Measurements from ENCODE around the gene BRMS1. TPM values are rescaled to one million over a fixed set of nuclear protein-coding genes. Genes with fewer than 3 reads are reported as not detected.
A peak's percentile ranks its signal among the peaks of the same experiment; 100 is the strongest.

Gene BRMS1
- total and polyA plus RNA-seq, 2 experiments from 2014 or later: 59.1 to 61.7 TPM

DNA sequence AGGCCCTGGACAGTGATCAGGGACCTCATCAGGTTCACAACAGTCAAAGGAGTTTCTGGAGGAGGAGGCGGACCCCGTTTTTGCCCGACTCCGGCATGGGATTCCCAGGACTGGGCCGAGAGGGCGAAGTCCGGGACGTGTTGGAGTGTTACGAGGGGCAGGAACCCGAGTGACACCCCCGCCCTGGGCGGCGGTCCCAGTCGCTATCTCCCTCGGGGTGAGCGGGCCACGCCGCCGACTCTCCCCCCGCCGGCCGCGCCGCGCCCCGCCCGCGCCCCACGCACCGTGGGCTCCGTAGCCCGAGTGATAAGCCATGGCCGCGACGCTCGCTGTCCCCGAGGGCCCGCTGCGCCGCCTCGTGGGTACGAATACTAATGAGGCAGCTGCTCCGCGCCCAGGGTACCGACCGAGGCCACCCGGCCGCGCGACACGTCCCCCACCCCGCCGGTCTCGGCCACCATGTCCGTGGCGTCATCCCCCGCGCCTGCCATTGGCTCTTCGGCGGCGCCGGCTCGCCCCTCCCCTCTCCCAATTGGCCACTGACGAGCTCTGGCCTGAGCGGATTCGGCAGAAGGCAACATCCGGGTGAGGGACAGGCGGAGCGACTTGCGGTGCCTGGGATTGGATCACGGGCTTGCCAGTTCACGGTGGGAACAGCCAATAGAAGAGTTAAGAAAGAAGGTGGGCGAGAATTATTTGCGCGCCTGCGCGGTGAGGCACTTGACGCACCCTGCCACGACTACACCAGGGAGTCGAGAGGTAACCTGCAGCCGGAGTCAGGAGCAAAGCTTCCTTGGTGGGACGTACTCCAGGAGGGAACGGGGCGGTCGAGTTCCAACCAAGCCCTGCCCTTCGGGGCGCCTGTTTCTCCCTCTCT lies 56.0 kb downstream of the BRMS1 start, which contains the start of gene YIF1A:
TSS of gene YIF1A (minus strand) at position 473 of the 877 bp plus-strand sequence. CDS start at position 315, 158 bp downstream.
- peak within 1 kb of the TSS; percentile 83 for H3K27ac ChIP-seq (ENCODE audit: low read depth)
- H4K20me1 ChIP-seq (replicated peaks; ENCODE audit: insufficient read depth): no peaks in the 10 kb centered on the region; the same call in 1 of the 2 replicates
- DNase-seq (ENCODE audit: low spot score) (peak; percentile 99), ATAC-seq (peak; percentile 92)
- H3K4me3 ChIP-seq: peak within 1 kb of the TSS; percentile 94
- H3K79me2 ChIP-seq (replicated peaks; ENCODE audit: insufficient read depth): peaks cover 9% of the 10 kb centered on the region
- peaks cover 30% of the 10 kb centered on the region for H3K27me3 ChIP-seq (ENCODE audit: insufficient read depth)
- Mint-ChIP-seq H3K27me3 (ENCODE audit: insufficient read depth, low read depth, poor library complexity) (peaks cover 35% of the 10 kb centered on the region), H3K27ac (peak within 1 kb of the TSS; percentile 95), H3K4me3 (peak within 1 kb of the TSS; percentile 94), H3K4me1 (peaks cover 21% of the 10 kb centered on the region), H3K9me3 (peaks cover 2% of the 10 kb centered on the region; the same call in 1 of the 3 replicates), H3K36me3 (ENCODE audit: low read depth) (no peaks in the 10 kb centered on the region; the same call in 2 of the 3 replicates)
- no peaks in the 10 kb centered on the region for H3K9me2 ChIP-seq (ENCODE audit: insufficient read depth)
- H3F3A ChIP-seq (replicated peaks; ENCODE audit: low read depth): peaks cover 18% of the 10 kb centered on the region; the same call in 1 of the 2 replicates
- H2AFZ ChIP-seq: peak within 1 kb of the TSS; percentile 74
- no peaks in the 10 kb centered on the region; the same call in 1 of the 2 replicates for H3K36me3 ChIP-seq (ENCODE audit: insufficient read depth)
- peak within 1 kb of the TSS; percentile 95 for H3K4me2 ChIP-seq
- H3K4me1 ChIP-seq (ENCODE audit: insufficient read depth): peaks cover 21% of the 10 kb centered on the region
- TF ChIP-seq, protein P1, sequence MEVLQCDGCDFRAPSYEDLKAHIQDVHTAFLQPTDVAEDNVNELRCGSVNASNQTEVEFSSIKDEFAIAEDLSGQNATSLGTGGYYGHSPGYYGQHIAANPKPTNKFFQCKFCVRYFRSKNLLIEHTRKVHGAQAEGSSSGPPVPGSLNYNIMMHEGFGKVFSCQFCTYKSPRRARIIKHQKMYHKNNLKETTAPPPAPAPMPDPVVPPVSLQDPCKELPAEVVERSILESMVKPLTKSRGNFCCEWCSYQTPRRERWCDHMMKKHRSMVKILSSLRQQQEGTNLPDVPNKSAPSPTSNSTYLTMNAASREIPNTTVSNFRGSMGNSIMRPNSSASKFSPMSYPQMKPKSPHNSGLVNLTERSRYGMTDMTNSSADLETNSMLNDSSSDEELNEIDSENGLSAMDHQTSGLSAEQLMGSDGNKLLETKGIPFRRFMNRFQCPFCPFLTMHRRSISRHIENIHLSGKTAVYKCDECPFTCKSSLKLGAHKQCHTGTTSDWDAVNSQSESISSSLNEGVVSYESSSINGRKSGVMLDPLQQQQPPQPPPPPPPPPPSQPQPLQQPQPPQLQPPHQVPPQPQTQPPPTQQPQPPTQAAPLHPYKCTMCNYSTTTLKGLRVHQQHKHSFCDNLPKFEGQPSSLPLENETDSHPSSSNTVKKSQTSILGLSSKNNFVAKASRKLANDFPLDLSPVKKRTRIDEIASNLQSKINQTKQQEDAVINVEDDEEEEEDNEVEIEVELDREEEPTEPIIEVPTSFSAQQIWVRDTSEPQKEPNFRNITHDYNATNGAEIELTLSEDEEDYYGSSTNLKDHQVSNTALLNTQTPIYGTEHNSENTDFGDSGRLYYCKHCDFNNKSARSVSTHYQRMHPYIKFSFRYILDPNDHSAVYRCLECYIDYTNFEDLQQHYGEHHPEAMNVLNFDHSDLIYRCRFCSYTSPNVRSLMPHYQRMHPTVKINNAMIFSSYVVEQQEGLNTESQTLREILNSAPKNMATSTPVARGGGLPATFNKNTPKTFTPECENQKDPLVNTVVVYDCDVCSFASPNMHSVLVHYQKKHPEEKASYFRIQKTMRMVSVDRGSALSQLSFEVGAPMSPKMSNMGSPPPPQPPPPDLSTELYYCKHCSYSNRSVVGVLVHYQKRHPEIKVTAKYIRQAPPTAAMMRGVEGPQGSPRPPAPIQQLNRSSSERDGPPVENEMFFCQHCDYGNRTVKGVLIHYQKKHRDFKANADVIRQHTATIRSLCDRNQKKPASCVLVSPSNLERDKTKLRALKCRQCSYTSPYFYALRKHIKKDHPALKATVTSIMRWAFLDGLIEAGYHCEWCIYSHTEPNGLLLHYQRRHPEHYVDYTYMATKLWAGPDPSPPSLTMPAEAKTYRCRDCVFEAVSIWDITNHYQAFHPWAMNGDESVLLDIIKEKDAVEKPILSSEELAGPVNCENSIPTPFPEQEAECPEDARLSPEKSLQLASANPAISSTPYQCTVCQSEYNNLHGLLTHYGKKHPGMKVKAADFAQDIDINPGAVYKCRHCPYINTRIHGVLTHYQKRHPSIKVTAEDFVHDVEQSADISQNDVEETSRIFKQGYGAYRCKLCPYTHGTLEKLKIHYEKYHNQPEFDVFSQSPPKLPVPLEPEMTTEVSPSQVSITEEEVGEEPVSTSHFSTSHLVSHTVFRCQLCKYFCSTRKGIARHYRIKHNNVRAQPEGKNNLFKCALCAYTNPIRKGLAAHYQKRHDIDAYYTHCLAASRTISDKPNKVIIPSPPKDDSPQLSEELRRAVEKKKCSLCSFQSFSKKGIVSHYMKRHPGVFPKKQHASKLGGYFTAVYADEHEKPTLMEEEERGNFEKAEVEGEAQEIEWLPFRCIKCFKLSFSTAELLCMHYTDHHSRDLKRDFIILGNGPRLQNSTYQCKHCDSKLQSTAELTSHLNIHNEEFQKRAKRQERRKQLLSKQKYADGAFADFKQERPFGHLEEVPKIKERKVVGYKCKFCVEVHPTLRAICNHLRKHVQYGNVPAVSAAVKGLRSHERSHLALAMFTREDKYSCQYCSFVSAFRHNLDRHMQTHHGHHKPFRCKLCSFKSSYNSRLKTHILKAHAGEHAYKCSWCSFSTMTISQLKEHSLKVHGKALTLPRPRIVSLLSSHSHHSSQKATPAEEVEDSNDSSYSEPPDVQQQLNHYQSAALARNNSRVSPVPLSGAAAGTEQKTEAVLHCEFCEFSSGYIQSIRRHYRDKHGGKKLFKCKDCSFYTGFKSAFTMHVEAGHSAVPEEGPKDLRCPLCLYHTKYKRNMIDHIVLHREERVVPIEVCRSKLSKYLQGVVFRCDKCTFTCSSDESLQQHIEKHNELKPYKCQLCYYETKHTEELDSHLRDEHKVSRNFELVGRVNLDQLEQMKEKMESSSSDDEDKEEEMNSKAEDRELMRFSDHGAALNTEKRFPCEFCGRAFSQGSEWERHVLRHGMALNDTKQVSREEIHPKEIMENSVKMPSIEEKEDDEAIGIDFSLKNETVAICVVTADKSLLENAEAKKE (CRISPR knock-in tag; IDR thresholded peaks at IDR 0.05): no peak
- TF ChIP-seq, protein P2, sequence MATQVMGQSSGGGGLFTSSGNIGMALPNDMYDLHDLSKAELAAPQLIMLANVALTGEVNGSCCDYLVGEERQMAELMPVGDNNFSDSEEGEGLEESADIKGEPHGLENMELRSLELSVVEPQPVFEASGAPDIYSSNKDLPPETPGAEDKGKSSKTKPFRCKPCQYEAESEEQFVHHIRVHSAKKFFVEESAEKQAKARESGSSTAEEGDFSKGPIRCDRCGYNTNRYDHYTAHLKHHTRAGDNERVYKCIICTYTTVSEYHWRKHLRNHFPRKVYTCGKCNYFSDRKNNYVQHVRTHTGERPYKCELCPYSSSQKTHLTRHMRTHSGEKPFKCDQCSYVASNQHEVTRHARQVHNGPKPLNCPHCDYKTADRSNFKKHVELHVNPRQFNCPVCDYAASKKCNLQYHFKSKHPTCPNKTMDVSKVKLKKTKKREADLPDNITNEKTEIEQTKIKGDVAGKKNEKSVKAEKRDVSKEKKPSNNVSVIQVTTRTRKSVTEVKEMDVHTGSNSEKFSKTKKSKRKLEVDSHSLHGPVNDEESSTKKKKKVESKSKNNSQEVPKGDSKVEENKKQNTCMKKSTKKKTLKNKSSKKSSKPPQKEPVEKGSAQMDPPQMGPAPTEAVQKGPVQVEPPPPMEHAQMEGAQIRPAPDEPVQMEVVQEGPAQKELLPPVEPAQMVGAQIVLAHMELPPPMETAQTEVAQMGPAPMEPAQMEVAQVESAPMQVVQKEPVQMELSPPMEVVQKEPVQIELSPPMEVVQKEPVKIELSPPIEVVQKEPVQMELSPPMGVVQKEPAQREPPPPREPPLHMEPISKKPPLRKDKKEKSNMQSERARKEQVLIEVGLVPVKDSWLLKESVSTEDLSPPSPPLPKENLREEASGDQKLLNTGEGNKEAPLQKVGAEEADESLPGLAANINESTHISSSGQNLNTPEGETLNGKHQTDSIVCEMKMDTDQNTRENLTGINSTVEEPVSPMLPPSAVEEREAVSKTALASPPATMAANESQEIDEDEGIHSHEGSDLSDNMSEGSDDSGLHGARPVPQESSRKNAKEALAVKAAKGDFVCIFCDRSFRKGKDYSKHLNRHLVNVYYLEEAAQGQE (IDR thresholded peaks at IDR 0.05; ENCODE audit: unreplicated experiment): no peak
- no peak for TF ChIP-seq NANOG (IDR thresholded peaks at IDR 0.05; ENCODE audit: borderline replicate concordance)
- TF ChIP-seq ZNF331 (CRISPR knock-in tag; IDR thresholded peaks at IDR 0.05; ENCODE audit: low read depth): no peak
- TF ChIP-seq STAT1 (IDR thresholded peaks at IDR 0.05; ENCODE audit: unreplicated experiment): no peak
- TF ChIP-seq ETS1 (IDR thresholded peaks at IDR 0.05): no peak
- peak; percentile 86 for TF ChIP-seq POLR2AphosphoS5 (IDR thresholded peaks at IDR 0.05; ENCODE audit: low read depth)
- no peak for TF ChIP-seq EZH2 (IDR thresholded peaks at IDR 0.05; ENCODE audit: low read depth, unreplicated experiment)
- no peak for TF ChIP-seq ZNF114 (CRISPR knock-in tag; IDR thresholded peaks at IDR 0.05)
- no peak for TF ChIP-seq EZH2phosphoT487 (IDR thresholded peaks at IDR 0.05; ENCODE audit: unreplicated experiment)
- TF ChIP-seq CTCF (conservative IDR thresholded peaks at IDR 0.05; ENCODE audit: low read depth in 2 of 2): no peak
- TF ChIP-seq JUNB (IDR thresholded peaks at IDR 0.05; ENCODE audit: unreplicated experiment): no peak
- TF ChIP-seq CREB1 (CRISPR knock-in tag; IDR thresholded peaks at IDR 0.05; ENCODE audit: low read depth): peak; percentile 87

Data from GM23338 (cell line).